ENCODE measurements around the gene COG5.

The COG5 gene

DNA sequence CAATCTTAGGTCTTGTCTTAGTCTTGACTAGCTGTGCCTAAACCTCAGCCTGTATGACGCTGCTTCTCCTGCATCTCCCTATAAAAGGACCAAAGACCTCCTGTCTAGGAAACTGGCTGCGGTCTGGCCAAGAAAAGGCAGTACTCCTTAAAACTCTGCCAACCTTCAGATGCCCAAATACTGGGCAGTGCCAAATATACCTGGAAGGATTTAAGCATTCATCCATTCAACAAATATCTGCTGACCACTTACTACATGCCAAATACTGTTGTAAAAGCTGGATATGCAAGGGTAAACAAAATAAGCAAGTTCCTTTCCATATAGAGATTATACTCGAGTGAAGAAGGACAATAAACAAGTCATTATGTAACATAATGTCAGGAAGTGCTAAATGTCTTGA, 259.1 kb downstream of the COG5 start:
- Histone ChIP-seq H3K4me3 (ENCODE audit: low read length in 2 of 2) (no peak overlapping the region), H3K9ac (ENCODE audit: low read depth in 1 of 2, low read length in 2 of 2) (no peak overlapping the region), H3K36me3 (ENCODE audit: control insufficient read depth in 2 of 2, insufficient read depth in 2 of 2, low read length in 2 of 2) (peaks cover 0 to 3% of the 10 kb centered on the region in 2 donors), H3K9me3 (ENCODE audit: control insufficient read depth in 2 of 2, low read length in 2 of 2) (no peaks in the 10 kb centered on the region), H3K27me3 (ENCODE audit: control insufficient read depth in 2 of 2, insufficient read depth in 2 of 2, low read length in 2 of 2) (no peaks in the 10 kb centered on the region), H3K27ac (ENCODE audit: low read depth in 2 of 2, low read length in 2 of 2) (no peak overlapping the region), H3K4me1 (ENCODE audit: control insufficient read depth in 2 of 2, insufficient read depth in 2 of 2, low read length in 2 of 2) (no peaks in the 10 kb centered on the region)

DNA sequence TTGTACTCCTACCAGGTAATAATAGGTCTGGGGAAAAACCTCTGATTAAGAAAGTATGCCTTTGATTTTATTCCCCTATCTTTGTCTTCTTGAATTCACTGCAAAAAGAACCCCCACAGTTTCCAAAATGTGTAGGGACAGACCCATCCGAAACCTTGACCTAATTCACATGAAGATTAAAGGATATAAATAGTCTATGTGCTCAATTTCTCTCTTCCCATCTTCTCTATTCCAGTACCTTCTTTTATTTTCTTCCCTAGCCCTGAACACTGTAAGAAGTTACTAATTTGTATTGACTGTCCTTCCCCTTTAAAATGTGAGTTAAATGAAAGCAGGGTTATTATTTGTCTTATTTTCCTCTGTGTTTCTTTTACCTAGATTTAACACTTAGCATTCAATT, 259.7 kb downstream of the COG5 start:
- peaks cover 0 to 3% of the 10 kb centered on the region in 2 donors for H3K36me3 ChIP-seq (ENCODE audit: control insufficient read depth in 2 of 2, insufficient read depth in 2 of 2, low read length in 2 of 2)
- no peak overlapping the region for H3K27ac ChIP-seq (ENCODE audit: low read depth in 2 of 2, low read length in 2 of 2)
- H3K4me1 ChIP-seq (ENCODE audit: control insufficient read depth in 2 of 2, insufficient read depth in 2 of 2, low read length in 2 of 2): no peaks in the 10 kb centered on the region
- no peak overlapping the region for H3K9ac ChIP-seq (ENCODE audit: low read depth in 1 of 2, low read length in 2 of 2)
- no peaks in the 10 kb centered on the region for H3K27me3 ChIP-seq (ENCODE audit: control insufficient read depth in 2 of 2, insufficient read depth in 2 of 2, low read length in 2 of 2)
- H3K9me3 ChIP-seq (ENCODE audit: control insufficient read depth in 2 of 2, low read length in 2 of 2): no peaks in the 10 kb centered on the region
- H3K4me3 ChIP-seq (ENCODE audit: low read length in 2 of 2): no peak overlapping the region

DNA sequence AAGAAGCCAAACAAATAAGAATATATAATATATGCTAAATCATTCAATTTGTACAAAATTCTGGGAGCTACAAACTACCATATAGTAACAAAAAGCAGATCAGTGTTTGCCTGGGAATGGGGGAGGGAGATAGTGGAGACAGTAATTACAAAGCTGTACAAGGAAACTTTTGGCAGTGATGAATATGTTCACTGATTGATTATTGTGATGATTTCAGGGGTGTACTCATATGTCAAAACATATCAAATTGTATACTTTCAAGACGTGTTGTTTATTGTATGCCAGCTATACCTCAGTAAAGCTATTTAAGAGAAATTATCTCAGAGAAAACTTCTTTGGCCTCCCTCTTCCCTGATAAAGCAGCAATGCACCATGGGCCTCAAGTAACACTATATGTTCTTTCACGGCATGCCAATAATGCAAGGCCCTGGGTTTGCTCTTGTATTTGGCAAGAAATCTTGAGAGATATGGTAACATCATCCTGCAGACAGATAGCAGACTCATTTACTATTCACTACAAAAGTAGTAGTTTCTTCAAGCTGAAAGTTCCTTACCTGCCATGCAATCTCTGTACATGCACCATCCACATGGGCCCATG, 261.4 kb downstream of the COG5 start:
- H3K27me3 ChIP-seq (ENCODE audit: control insufficient read depth in 2 of 2, insufficient read depth in 2 of 2, low read length in 2 of 2): no peaks in the 10 kb centered on the region
- H3K4me3 ChIP-seq (ENCODE audit: low read length in 2 of 2): no peak overlapping the region
- no peak overlapping the region for H3K9ac ChIP-seq (ENCODE audit: low read depth in 1 of 2, low read length in 2 of 2)
- no peak overlapping the region for H3K27ac ChIP-seq (ENCODE audit: low read depth in 2 of 2, low read length in 2 of 2)
- H3K36me3 ChIP-seq (ENCODE audit: control insufficient read depth in 2 of 2, insufficient read depth in 2 of 2, low read length in 2 of 2): peaks cover 0 to 3% of the 10 kb centered on the region in 2 donors
- H3K9me3 ChIP-seq (ENCODE audit: control insufficient read depth in 2 of 2, low read length in 2 of 2): no peaks in the 10 kb centered on the region
- H3K4me1 ChIP-seq (ENCODE audit: control insufficient read depth in 2 of 2, insufficient read depth in 2 of 2, low read length in 2 of 2): no peaks in the 10 kb centered on the region

DNA sequence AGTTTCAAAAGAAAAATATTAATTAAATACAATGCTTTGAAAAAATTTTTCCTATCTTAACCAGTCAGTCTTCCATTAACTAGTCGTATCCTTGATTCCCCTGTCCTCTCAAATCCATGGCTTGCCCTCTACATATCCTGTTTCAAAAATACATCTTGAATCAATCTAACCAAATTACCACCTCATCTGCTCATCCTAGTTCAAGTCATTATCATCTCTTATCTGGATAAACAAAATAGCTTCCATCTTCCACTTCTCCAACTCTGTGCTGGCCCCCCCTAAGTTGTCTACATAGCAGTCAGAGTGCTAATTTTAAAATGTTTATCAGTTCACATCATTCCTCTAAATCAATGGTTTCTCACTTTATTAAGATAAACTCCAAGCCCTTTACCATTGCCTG, 269.5 kb downstream of the COG5 start:
- no peak overlapping the region for H3K9ac ChIP-seq (ENCODE audit: low read depth in 1 of 2, low read length in 2 of 2)
- no peak overlapping the region for H3K27ac ChIP-seq (ENCODE audit: low read depth in 2 of 2, low read length in 2 of 2)
- no peaks in the 10 kb centered on the region for H3K27me3 ChIP-seq (ENCODE audit: control insufficient read depth in 2 of 2, insufficient read depth in 2 of 2, low read length in 2 of 2)
- no peak overlapping the region for H3K4me3 ChIP-seq (ENCODE audit: low read length in 2 of 2)
- peaks cover 0 to 7% of the 10 kb centered on the region in 2 donors for H3K36me3 ChIP-seq (ENCODE audit: control insufficient read depth in 2 of 2, insufficient read depth in 2 of 2, low read length in 2 of 2)
- H3K4me1 ChIP-seq (ENCODE audit: control insufficient read depth in 2 of 2, insufficient read depth in 2 of 2, low read length in 2 of 2): no peaks in the 10 kb centered on the region
- H3K9me3 ChIP-seq (ENCODE audit: control insufficient read depth in 2 of 2, low read length in 2 of 2): no peaks in the 10 kb centered on the region

DNA sequence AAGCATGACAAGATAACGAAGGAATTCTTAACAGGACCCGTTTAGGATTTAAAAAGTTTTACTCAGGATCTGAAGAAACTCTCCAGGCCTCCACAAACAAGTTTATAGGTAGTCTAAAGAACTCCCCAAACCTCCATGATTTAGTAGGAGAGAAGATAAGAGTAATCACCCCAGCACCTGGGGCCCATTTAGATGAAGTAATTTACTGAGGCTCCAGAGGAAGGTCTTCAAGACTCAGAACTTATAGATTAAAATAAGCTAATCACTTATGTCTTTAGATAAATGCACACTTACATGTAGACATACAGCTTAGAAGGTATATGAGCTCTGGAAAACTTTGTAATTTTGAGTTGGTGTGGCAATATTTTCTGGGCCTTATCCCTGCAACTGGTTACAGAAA, 271.1 kb downstream of the COG5 start:
- no peaks in the 10 kb centered on the region for H3K27me3 ChIP-seq (ENCODE audit: control insufficient read depth in 2 of 2, insufficient read depth in 2 of 2, low read length in 2 of 2)
- H3K4me1 ChIP-seq (ENCODE audit: control insufficient read depth in 2 of 2, insufficient read depth in 2 of 2, low read length in 2 of 2): no peaks in the 10 kb centered on the region
- H3K9me3 ChIP-seq (ENCODE audit: control insufficient read depth in 2 of 2, low read length in 2 of 2): no peaks in the 10 kb centered on the region
- no peak overlapping the region for H3K27ac ChIP-seq (ENCODE audit: low read depth in 2 of 2, low read length in 2 of 2)
- peaks cover 0 to 7% of the 10 kb centered on the region in 2 donors for H3K36me3 ChIP-seq (ENCODE audit: control insufficient read depth in 2 of 2, insufficient read depth in 2 of 2, low read length in 2 of 2)
- no peak overlapping the region for H3K4me3 ChIP-seq (ENCODE audit: low read length in 2 of 2)
- H3K9ac ChIP-seq (ENCODE audit: low read depth in 1 of 2, low read length in 2 of 2): no peak overlapping the region

DNA sequence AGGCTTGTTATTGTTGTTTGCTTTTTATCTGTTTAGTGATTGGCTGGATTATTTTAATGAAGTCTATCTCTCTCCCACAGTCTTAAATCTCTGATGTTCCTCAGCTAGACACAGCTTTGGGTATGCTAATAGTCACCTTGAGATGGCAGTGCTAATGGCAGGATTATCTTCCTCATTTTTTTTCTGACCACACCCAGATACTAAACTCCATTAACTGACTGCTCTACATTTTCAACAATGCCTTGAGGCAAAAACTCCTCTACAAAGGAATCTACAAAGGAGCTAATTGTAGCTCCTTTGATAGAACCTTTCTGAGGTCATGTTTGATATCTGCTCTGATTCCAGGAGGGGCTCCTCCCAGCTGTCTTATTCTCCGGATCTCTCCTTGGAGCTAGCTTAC, 272.3 kb downstream of the COG5 start:
- H3K27ac ChIP-seq (ENCODE audit: low read depth in 2 of 2, low read length in 2 of 2): no peak overlapping the region
- peaks cover 0 to 7% of the 10 kb centered on the region in 2 donors for H3K36me3 ChIP-seq (ENCODE audit: control insufficient read depth in 2 of 2, insufficient read depth in 2 of 2, low read length in 2 of 2)
- H3K4me3 ChIP-seq (ENCODE audit: low read length in 2 of 2): no peak overlapping the region
- H3K4me1 ChIP-seq (ENCODE audit: control insufficient read depth in 2 of 2, insufficient read depth in 2 of 2, low read length in 2 of 2): no peaks in the 10 kb centered on the region
- no peak overlapping the region for H3K9ac ChIP-seq (ENCODE audit: low read depth in 1 of 2, low read length in 2 of 2)
- H3K27me3 ChIP-seq (ENCODE audit: control insufficient read depth in 2 of 2, insufficient read depth in 2 of 2, low read length in 2 of 2): no peaks in the 10 kb centered on the region
- H3K9me3 ChIP-seq (ENCODE audit: control insufficient read depth in 2 of 2, low read length in 2 of 2): no peaks in the 10 kb centered on the region

DNA sequence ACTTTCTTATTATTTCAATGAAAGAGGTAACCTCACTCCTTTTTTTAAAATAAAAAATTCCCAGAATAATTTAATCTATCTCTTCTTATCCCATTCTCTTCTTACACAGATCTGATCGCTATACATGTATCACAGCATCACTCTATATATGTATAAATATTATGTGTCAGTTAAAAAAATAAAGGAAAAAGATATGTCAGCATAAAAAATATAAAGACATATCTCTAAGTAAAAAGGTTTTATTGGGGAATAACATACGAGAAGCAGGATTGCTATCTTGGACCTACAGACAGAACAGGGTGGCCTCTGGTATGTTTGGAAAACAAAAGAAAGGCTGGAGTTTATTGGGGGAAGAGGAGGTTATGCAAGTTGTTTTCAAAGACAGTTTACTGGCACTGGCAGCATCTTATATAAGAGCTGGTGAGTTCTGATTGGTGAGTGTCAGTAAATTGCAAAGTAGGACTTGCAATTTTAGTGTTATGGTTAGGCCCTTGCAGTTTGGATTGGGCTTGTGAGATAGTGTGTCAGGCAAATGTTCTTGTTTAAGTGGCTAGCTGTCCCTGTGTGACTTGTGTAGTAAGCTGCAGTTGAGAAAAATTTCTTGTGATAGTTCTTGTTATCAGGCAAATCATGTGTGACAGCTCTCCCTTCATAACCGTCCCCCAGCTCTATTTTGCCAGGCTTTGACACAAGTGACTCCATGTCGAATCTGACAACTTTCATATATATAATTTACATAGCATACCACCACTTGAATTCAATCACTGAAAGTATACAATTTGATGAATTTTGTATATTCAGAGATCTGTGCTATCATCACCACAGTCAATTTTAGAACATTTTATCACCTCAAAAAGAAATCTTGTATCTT, 276.7 kb downstream of the COG5 start:
- Histone ChIP-seq H3K4me1 (ENCODE audit: control insufficient read depth in 2 of 2, insufficient read depth in 2 of 2, low read length in 2 of 2) (no peaks in the 10 kb centered on the region), H3K27ac (ENCODE audit: low read depth in 2 of 2, low read length in 2 of 2) (no peak overlapping the region), H3K4me3 (ENCODE audit: low read length in 2 of 2) (no peak overlapping the region), H3K36me3 (ENCODE audit: control insufficient read depth in 2 of 2, insufficient read depth in 2 of 2, low read length in 2 of 2) (peaks cover 2 to 6% of the 10 kb centered on the region in 2 donors), H3K9me3 (ENCODE audit: control insufficient read depth in 2 of 2, low read length in 2 of 2) (no peaks in the 10 kb centered on the region), H3K27me3 (ENCODE audit: control insufficient read depth in 2 of 2, insufficient read depth in 2 of 2, low read length in 2 of 2) (no peaks in the 10 kb centered on the region), H3K9ac (ENCODE audit: low read depth in 1 of 2, low read length in 2 of 2) (no peak overlapping the region)

DNA sequence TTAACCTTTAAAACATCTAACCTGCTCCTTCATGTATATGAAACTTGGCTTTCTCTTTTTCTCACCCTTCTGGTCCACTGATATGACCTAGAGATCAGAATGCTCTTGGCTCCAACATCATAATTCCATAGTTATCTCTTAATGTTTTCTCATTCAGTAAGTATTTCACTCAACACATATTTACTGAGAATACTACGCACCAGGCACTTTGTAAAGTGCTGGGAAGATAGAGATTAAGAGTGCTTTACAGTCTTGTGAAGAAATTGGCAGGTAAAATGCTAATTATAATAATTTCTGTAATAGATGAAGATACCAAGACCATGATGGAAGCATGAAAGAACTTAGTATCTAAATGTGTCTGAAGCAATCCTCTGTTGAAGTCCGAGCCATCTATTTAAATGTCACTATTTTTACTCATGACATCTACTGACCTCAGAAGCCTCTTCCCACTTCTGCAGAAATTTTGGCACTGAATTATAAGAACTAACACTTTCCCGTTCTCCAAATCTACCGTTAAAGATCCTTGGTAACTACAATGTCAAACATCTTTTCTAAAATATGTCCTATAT, 278.7 kb downstream of the COG5 start:
- Histone ChIP-seq H3K27ac (ENCODE audit: low read depth in 2 of 2, low read length in 2 of 2) (no peak overlapping the region), H3K9ac (ENCODE audit: low read depth in 1 of 2, low read length in 2 of 2) (no peak overlapping the region), H3K4me3 (ENCODE audit: low read length in 2 of 2) (no peak overlapping the region), H3K36me3 (ENCODE audit: control insufficient read depth in 2 of 2, insufficient read depth in 2 of 2, low read length in 2 of 2) (peaks cover 2 to 10% of the 10 kb centered on the region in 2 donors), H3K27me3 (ENCODE audit: control insufficient read depth in 2 of 2, insufficient read depth in 2 of 2, low read length in 2 of 2) (no peaks in the 10 kb centered on the region), H3K4me1 (ENCODE audit: control insufficient read depth in 2 of 2, insufficient read depth in 2 of 2, low read length in 2 of 2) (no peaks in the 10 kb centered on the region), H3K9me3 (ENCODE audit: control insufficient read depth in 2 of 2, low read length in 2 of 2) (no peaks in the 10 kb centered on the region)

DNA sequence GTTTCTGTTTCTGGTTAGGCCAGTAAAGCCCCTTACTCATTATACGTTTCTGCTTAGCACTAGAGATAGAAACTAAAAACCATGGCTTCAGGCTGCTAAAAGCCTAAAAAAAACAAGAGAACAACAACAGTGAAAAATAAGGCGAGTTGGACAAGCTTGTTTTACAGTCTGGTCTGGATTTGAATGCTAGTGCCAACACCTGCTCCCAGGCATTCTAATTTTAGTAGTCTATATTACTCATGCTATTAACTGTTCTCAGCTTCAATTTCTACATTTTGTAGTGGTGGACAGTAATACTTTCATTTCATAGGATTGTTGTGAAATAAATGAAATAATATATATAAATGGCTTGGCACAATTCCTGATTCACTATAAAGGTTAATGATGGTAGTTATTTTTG, 286.4 kb downstream of the COG5 start:
- Histone ChIP-seq H3K4me1 (ENCODE audit: control insufficient read depth in 2 of 2, insufficient read depth in 2 of 2, low read length in 2 of 2) (no peaks in the 10 kb centered on the region), H3K27me3 (ENCODE audit: control insufficient read depth in 2 of 2, insufficient read depth in 2 of 2, low read length in 2 of 2) (no peaks in the 10 kb centered on the region), H3K36me3 (ENCODE audit: control insufficient read depth in 2 of 2, insufficient read depth in 2 of 2, low read length in 2 of 2) (peaks cover 0 to 7% of the 10 kb centered on the region in 2 donors), H3K9ac (ENCODE audit: low read depth in 1 of 2, low read length in 2 of 2) (no peak overlapping the region), H3K9me3 (ENCODE audit: control insufficient read depth in 2 of 2, low read length in 2 of 2) (no peaks in the 10 kb centered on the region), H3K27ac (ENCODE audit: low read depth in 2 of 2, low read length in 2 of 2) (no peak overlapping the region), H3K4me3 (ENCODE audit: low read length in 2 of 2) (no peak overlapping the region)

DNA sequence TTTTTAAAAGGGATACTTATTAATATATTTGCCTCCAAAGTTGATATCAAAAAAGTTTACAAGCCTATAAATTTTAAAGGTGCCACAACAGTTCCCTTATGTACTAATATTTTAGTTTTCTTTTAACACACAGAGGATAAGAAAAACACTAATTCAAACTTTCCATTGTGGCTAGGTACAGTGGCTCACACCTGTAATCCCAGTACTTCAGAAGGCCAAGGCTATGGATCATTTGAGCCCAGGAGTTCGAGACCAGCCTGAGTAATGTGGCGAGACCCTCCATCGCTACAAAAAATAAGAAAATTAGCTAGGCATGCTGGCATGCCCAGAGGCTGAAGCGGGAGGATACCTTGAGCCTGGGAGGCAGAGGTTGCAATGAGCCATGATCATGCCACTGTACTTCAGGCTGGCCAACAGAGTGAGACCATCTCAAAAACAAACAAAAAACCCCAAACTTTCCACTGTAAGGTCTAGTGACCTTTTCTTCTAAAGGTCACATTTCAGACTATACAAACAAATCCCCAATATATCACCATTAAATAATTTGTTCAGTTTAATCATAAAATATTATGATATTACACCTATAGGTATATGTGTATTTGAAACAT, 287.4 kb downstream of the COG5 start:
- H3K4me3 ChIP-seq (ENCODE audit: low read length in 2 of 2): no peak overlapping the region
- H3K27me3 ChIP-seq (ENCODE audit: control insufficient read depth in 2 of 2, insufficient read depth in 2 of 2, low read length in 2 of 2): no peaks in the 10 kb centered on the region
- H3K36me3 ChIP-seq (ENCODE audit: control insufficient read depth in 2 of 2, insufficient read depth in 2 of 2, low read length in 2 of 2): peaks cover 0 to under 1% of the 10 kb centered on the region in 2 donors
- H3K9me3 ChIP-seq (ENCODE audit: control insufficient read depth in 2 of 2, low read length in 2 of 2): no peaks in the 10 kb centered on the region
- no peak overlapping the region for H3K27ac ChIP-seq (ENCODE audit: low read depth in 2 of 2, low read length in 2 of 2)
- no peak overlapping the region for H3K9ac ChIP-seq (ENCODE audit: low read depth in 1 of 2, low read length in 2 of 2)
- no peaks in the 10 kb centered on the region for H3K4me1 ChIP-seq (ENCODE audit: control insufficient read depth in 2 of 2, insufficient read depth in 2 of 2, low read length in 2 of 2)

Data from mucosa of rectum (tissue), 2 donors.